ACC112 (cell line): ENCODE data around the gene MYOM1.
"Not testable (repeated sequence)": the region's sequence is repeated elsewhere in the genome, so short reads cannot be mapped to it uniquely, and the experiment has no call there.

Source experiments
- H2AFZ ChIP-seq: fragments of 200-600 bp; sonication (generic); one replicate; pipeline ENCODE4 v1.6.0; 2017; ENCODE audit warnings: antibody characterized with exemption, low read length; ENCODE audit not compliant: unreplicated experiment
- H3K27ac ChIP-seq: fragments of 200-600 bp; sonication (generic); 2 replicates; pipeline ENCODE4 v1.5.1; 2014; ENCODE audit warnings: low read depth, mild to moderate bottlenecking, antibody characterized with exemption, low read length, moderate library complexity
- H3K27me3 ChIP-seq: fragments of 200-600 bp; sonication (generic); 2 replicates; pipeline ENCODE4 v1.6.1; 2014; ENCODE audit warnings: mild to moderate bottlenecking, antibody characterized with exemption, low read length, moderate library complexity, mixed read lengths; ENCODE audit not compliant: insufficient read depth
- H3K36me3 ChIP-seq: fragments of 200-600 bp; sonication (generic); 2 replicates; pipeline ENCODE4 v1.6.1; 2016; ENCODE audit warnings: mild to moderate bottlenecking, antibody characterized with exemption, low read length, moderate library complexity, mixed read lengths; ENCODE audit not compliant: insufficient read depth
- H3K4me1 ChIP-seq: fragments of 200-600 bp; sonication (generic); one replicate; pipeline ENCODE4 v1.6.1; 2016; ENCODE audit warnings: low read length, mixed read lengths; ENCODE audit not compliant: insufficient read depth, unreplicated experiment, control insufficient read depth
- H3K4me3 ChIP-seq: fragments of 200-600 bp; sonication (generic); 2 replicates; pipeline ENCODE4 v1.5.1; 2014; ENCODE audit warnings: mild to moderate bottlenecking, low read depth, low read length
- H3K79me2 ChIP-seq: fragments of 200-600 bp; sonication (generic); one replicate; pipeline ENCODE4 v1.6.0; 2016; ENCODE audit warnings: low read length; ENCODE audit not compliant: control insufficient read depth, unreplicated experiment, insufficient read depth

The MYOM1 gene

GRCh38 chr18:3233433-3234168 is 13.8 kb upstream of the MYOM1 start:
- Histone ChIP-seq H3K36me3 (no peaks in the 10 kb centered on the region), H3K4me3 (no peak overlapping the region), H3K27ac (no peak overlapping the region), H3K4me1 (no peaks in the 10 kb centered on the region), H3K27me3 (no peaks in the 10 kb centered on the region), H3K79me2 (no peaks in the 10 kb centered on the region), H2AFZ (no peak overlapping the region)

- Histone ChIP-seq H3K27me3 (no peaks in the 10 kb centered on the region), H3K4me3 (no peak overlapping the region), H3K4me1 (no peaks in the 10 kb centered on the region), H3K36me3 (no peaks in the 10 kb centered on the region), H3K27ac (no peak overlapping the region), H3K79me2 (no peaks in the 10 kb centered on the region), H2AFZ (no peak overlapping the region)
These were observed 13.2 kb upstream of the MYOM1 start for GRCh38 chr18:3233004-3233403.

DNA sequence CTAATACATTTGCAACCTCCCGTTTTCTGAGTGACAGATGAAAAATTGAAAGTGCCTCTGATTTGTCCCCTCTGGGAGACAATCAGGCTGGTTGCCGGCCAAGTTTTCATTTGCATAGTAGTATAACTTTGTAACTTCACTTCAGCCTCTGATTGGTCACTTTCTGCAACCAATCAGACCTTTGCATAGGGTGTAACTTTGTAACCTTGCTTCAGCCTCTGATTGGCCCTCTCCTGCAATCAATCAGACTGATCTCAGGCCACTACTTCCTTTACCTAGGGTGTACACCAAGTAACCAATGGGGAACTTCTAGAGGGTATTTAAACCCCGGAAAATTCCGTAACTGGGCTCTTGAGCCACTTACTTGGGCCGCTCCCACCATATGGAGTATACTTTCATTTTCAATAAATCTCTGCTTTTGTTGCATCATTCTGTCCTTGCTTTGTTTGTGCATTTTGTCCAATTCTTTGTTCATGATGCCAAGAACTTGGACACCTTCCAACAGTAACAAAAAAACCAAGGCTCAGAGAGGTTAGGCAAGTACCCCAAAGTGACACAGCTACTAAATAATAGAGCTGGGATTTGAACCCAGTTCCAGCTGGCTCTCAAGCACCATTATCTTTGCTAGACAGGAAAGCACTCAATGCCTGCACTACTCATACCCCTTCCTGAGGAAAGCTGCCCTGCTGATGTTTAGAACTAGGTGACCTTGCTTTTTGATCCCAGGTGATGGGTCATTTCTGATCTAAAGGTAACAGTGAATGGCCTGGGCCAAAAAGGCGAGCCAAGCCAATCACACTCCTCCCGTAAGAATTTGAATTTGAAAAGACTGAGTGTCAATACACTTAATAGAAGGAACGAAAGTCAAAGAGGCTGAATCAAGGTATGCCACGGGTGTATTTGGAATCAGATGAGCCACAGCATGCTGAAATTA is 10.9 kb upstream of the MYOM1 start:
- Histone ChIP-seq H3K27ac (no peak overlapping the region), H3K79me2 (no peaks in the 10 kb centered on the region), H3K27me3 (no peaks in the 10 kb centered on the region), H2AFZ (no peak overlapping the region), H3K36me3 (no peaks in the 10 kb centered on the region), H3K4me3 (no peak overlapping the region), H3K4me1 (no peaks in the 10 kb centered on the region)

- Histone ChIP-seq H3K27ac (no peak overlapping the region), H3K36me3 (no peaks in the 10 kb centered on the region), H3K27me3 (no peaks in the 10 kb centered on the region), H3K79me2 (no peaks in the 10 kb centered on the region), H2AFZ (no peak overlapping the region), H3K4me3 (no peak overlapping the region), H3K4me1 (no peaks in the 10 kb centered on the region)
These were observed 6.3 kb upstream of the MYOM1 start for GRCh38 chr18:3226048-3226447.

- H3K4me3 ChIP-seq: no peak overlapping the region
These were observed 5.8 kb upstream of the MYOM1 start for GRCh38 chr18:3225588-3225987.

GRCh38 chr18:3224223-3224622 is 4.5 kb upstream of the MYOM1 start:
- no peak overlapping the region for H3K27ac ChIP-seq
- H3K27me3 ChIP-seq: no peaks in the 10 kb centered on the region
- H3K36me3 ChIP-seq: no peaks in the 10 kb centered on the region
- no peak overlapping the region for H2AFZ ChIP-seq
- no peak overlapping the region for H3K4me3 ChIP-seq
- no peaks in the 10 kb centered on the region for H3K4me1 ChIP-seq
- H3K79me2 ChIP-seq: no peaks in the 10 kb centered on the region

More at GRCh38 chr18:3225588-3225987, 5.8 kb upstream of the MYOM1 start:
- Histone ChIP-seq H2AFZ (no peak overlapping the region), H3K4me1 (no peaks in the 10 kb centered on the region), H3K79me2 (no peaks in the 10 kb centered on the region), H3K27me3 (no peaks in the 10 kb centered on the region), H3K27ac (no peak overlapping the region), H3K36me3 (no peaks in the 10 kb centered on the region)

DNA sequence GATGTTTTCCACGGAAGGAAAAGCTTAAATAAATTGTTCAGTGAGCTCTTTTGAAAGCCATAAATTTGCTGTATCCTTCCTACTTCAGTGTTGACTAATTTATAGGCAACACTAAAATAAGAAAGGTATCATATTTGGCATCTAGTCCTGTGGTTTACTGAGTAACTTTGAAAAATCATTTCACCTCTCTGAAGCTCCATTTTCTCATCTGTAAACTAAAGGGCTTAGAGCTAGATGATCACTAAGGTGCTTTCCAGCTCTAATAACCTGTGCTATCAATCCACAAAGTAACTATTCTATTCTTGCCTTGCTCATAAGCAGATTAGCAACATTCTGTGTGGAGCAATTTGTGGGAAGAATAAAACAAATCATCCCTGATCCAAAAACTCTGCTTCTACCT is 3.6 kb upstream of the MYOM1 start:
- H3K36me3 ChIP-seq: no peaks in the 10 kb centered on the region
- H2AFZ ChIP-seq: no peak overlapping the region
- H3K27ac ChIP-seq: no peak overlapping the region
- no peaks in the 10 kb centered on the region for H3K27me3 ChIP-seq
- no peak overlapping the region for H3K4me3 ChIP-seq
- H3K4me1 ChIP-seq: peaks cover 2% of the 10 kb centered on the region
- H3K79me2 ChIP-seq: no peaks in the 10 kb centered on the region

GRCh38 chr18:3221496-3221895 is 1.7 kb upstream of the MYOM1 start:
- Histone ChIP-seq H3K79me2 (no peaks in the 10 kb centered on the region), H3K27me3 (no peaks in the 10 kb centered on the region), H3K4me3 (no peak overlapping the region), H2AFZ (no peak overlapping the region), H3K4me1 (peaks cover 8% of the 10 kb centered on the region), H3K36me3 (no peaks in the 10 kb centered on the region), H3K27ac (no peak overlapping the region)

DNA sequence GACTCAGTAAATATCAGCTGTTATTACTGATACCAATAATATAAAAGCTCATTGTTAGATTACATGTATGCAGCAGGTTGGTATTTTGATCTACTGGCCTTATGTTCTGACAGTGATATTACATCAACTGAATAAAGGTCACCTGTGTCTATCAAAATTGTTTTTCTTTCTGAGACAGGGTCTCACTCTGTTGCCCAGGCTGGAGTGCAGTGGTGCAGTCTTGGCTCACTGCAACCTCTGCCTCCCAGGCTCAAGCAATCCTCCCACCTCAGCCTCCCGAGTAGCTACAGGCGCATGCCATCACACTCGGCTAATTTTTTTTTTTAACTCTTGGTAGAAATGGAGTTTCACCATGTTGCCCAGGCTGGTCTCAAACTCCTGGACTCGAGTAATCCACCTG is 1.1 kb upstream of the MYOM1 start:
- H3K27ac ChIP-seq, H3K4me1 ChIP-seq, H3K36me3 ChIP-seq, H2AFZ ChIP-seq, H3K27me3 ChIP-seq, H3K79me2 ChIP-seq, H3K4me3 ChIP-seq: not testable (repeated sequence)

GRCh38 chr18:3219241-3219630 is 532 bp downstream of the MYOM1 start:
- H3K36me3 ChIP-seq: no peaks in the 10 kb centered on the region
- no peak overlapping the region for H2AFZ ChIP-seq
- no peaks in the 10 kb centered on the region for H3K79me2 ChIP-seq
- no peak overlapping the region for H3K27ac ChIP-seq
- H3K4me3 ChIP-seq: no peak overlapping the region
- no peaks in the 10 kb centered on the region for H3K27me3 ChIP-seq
- peaks cover 8% of the 10 kb centered on the region for H3K4me1 ChIP-seq

- Histone ChIP-seq H3K79me2 (no peaks in the 10 kb centered on the region), H3K36me3 (no peaks in the 10 kb centered on the region), H3K27ac (no peak overlapping the region), H3K27me3 (no peaks in the 10 kb centered on the region), H2AFZ (no peak overlapping the region), H3K4me3 (no peak overlapping the region), H3K4me1 (peaks cover 8% of the 10 kb centered on the region)
These were observed 949 bp downstream of the MYOM1 start for GRCh38 chr18:3218819-3219218.
